ENCODE measurements around the gene DLST.

- TF ChIP-seq EP300 (IDR thresholded peaks at IDR 0.05): no peak
- TF ChIP-seq GATA3 (IDR thresholded peaks at IDR 0.05; ENCODE audit: borderline replicate concordance): no peak
- no peak for TF ChIP-seq MYC (IDR thresholded peaks at IDR 0.05; ENCODE audit: borderline replicate concordance, low read length)
- TF ChIP-seq POLR2A (IDR thresholded peaks at IDR 0.05; ENCODE audit: low read length): no peak
- no peak for TF ChIP-seq CHD4 (IDR thresholded peaks at IDR 0.05; ENCODE audit: borderline replicate concordance)
- no peak for TF ChIP-seq KDM1A (IDR thresholded peaks at IDR 0.05; ENCODE audit: low read depth)
- no peak for TF ChIP-seq RARB (CRISPR knock-in tag; IDR thresholded peaks at IDR 0.05)
- no peak for TF ChIP-seq RFX5 (IDR thresholded peaks at IDR 0.05)
- TF ChIP-seq ZNF302 (CRISPR knock-in tag; IDR thresholded peaks at IDR 0.05): no peak
- TF ChIP-seq ESRRA (IDR thresholded peaks at IDR 0.05; ENCODE audit: borderline replicate concordance, low read length): no peak
These were observed 40.2 kb upstream of the DLST start for GRCh38 chr14:74841230-74842207.
